ENCODE measurements around the gene ARHGEF1.
"Not testable (repeated sequence)": the region's sequence is repeated elsewhere in the genome, so short reads cannot be mapped to it uniquely, and the experiment has no call there.

ARHGEF1 gene

DNA sequence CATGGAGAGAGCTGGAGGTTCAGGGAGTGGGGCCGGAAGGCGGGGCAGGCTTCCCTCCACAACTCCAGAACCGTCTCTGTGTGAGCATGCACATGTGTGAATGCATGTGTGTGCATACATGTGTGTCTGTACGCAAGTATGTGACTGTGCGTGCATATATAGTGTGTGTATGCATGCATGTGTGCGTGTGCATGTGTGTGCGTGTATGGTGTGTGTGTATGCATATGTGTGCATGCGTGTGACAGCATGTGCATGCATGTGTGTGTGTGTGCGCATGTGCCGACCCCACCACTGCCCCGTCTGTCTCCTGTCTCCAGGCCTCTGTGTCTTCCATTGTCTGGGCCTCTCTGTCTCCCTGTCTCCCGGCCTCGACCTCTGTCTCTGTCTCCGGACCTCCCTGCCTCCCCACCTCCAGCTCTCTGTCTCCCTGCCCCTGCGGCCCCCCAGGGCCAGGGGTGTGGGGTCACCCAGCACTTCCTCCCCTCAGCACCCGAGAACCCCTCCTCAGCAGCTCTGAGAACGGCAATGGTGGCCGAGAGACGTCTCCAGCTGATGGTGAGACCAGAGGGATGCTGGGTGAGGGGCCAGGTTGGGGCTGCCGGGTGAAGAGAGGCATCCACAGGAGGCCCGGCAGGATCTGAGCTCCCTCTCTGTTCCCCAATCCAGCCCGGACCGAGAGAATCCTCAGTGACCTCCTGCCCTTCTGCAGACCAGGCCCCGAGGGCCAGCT lies 22.5 kb downstream of the ARHGEF1 start:
- DNase-seq (ENCODE audit: low read depth in 2 of 2) = no peak

DNA sequence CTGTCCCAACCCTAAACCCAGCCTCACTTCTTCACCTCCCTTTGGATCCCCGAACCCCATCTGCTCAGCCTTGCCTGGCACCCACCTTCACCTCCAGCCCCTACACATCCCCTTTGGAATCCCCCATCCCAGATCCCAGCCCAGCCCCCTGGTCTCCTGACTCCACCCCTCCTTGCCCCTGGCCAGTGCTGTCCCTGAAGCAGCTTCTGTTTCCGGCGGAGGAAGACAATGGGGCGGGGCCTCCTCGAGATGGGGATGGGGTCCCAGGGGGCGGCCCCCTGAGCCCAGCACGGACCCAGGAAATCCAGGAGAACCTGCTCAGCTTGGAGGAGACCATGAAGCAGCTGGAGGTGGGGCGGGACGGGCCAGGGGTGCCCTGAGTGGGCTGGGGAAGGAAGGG lies 23.3 kb downstream of the ARHGEF1 start:
- no peak for DNase-seq (ENCODE audit: low read depth in 2 of 2)

DNA sequence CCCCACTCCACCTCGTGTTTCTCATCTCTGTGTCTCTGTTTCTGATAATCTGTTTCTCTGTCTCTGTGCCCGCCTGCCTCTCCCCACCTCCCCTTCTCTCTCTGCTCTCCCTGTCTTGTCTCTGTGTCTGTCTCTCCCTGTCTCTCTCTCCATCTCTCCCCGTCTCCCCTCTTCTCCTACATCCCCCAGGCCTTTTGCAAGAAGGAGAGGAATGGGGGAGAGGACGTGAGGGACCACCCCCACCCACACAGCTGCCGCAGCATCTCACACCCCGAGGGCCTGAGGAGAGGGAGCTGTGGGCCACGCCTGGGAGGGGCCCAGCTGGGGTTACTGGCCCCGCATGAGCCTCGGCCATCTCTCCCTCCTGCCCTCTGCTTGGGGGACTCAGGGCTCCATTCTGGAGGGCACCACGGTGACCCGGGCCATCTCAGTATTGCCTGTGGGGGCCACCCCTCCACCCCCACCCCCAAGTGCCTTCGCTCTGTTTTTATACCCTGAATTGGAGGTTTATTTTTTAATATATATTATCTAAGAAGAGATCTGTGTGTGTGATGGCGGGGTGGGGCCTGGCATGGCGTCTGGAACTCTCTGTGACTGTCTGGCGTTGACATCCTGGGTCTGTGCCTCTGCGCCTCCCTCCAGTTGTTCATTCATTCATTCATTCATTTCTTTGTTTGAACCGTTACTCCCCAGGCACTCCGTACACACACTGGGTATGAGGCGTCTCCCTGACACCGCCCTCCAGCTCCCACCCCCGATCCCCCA lies 24.1 kb downstream of the ARHGEF1 start:
- DNase-seq (ENCODE audit: low read depth in 2 of 2) = no peak

DNA sequence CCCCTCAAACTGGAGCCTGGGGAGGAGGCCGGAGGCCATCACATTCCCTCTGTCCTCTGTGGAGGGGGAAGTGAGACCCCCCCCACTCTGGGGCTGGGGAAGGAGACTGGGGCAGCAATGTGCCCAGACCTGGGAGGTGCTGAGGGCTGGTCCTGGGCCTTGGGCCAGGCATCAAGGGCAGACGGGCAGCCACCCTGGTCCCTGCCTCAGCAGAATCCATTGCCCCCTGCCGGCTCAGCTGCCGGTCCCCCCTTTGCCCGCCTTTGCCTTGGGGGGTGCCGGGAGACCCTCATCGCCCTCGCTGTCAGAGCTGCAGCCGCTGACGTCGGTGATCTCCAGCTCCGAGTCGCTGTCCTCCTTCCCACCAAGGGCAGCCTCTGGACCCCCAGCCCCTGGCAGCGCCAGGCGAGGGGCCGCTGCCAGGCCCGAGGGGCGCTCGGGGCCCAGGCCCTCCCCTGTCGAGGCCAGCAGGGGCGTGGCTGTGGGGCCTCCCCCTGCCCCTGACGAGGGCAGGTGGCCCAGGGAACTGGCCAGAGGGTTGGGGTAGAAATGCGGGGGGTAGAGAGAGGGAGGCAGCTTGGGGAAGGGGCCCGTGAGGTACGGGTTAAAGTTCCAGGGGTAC lies 25.1 kb downstream of the ARHGEF1 start:
- no peak for DNase-seq (ENCODE audit: low read depth in 2 of 2)

DNA sequence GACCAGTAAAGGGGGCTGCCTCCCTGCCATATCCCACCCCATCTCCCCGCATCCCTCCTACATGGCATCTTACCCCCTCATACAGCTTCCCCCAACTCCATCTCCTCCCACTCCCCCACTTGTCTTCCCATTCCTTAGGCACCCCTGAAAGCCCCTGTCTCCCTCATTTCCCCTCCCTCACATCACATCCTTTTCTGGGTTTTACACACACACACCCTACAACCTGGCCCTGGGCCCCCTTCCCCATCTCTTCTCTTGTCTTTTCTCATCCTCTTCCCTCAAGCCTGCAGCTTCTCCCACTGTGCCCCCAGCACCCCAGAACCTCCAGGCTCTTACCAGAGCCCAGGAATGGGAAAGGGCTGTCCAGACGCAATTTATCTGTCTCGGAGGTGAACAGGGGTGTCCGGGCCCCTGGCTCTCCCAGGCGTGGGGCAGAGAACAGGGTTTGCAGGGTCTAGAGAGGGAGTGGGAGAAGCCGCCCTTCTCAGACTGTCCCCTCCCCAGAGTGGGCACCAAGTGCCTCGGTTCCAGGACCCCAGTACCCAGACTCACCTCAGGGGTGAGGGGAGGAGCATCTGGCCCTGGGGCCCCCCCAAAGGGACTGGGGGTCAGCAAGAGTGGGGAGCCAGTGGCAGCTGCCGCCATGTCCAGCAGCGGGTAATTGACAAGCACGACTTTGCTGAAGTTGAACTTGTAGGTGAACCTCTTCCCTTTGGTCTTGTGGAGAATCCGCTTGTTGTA lies 25.9 kb downstream of the ARHGEF1 start:
- DNase-seq (ENCODE audit: low read depth in 2 of 2) = no peak

DNA sequence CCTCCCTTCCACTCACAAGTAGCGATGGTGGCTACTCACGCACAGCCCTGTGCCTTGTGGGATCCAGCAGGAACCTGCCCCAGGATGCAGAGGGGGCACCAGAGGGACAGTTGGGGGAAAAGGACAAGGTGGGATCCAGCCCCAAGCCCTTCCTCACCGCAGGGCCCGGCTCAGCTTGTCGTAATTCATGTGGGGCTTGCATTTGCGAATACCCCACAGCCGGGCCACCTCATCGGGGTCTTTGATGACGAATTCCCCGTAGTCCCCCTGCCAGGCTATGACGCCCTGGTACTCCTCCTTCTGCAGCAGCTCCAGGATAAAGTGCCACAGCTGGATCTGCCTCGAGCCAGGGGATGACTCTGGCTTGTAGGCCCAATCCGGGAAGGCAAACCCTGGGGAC lies 26.7 kb downstream of the ARHGEF1 start:
- DNase-seq (ENCODE audit: low read depth in 2 of 2) = no peak

DNA sequence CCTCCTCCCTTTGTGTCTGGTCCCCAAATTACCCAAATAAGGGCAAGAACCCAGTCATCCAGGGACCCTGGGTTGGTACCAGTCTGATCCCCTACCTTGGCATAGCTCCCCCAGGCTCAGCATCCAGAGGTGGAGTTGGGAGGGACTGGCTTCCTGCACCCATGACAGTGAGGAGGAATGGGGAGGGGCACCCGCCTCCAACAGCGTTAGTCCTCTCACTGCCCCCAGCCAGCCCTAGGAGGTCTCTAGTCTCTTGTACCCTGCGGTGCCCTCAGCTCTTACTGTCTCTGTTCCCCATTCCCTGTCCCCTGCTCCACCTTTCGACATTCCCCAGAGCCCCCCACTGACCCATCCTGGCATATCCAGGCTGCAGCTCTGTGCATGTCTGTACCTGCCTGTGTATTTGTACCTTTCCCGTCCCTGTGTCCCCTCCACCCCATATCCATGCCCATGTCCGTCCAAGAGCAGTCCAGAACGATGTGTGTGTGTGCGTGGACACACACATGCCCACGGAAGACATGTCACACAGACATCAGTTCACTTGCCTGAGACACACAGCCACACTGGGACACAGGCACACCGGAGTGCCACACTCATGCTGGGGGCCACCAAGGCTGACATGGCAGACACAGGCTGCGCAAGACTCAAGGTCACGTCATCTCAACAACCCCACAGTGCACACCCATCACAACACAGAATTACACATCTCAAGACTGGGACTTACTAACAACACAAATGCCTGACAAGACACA lies 27.4 kb downstream of the ARHGEF1 start:
- no peak for DNase-seq (ENCODE audit: low read depth in 2 of 2)

DNA sequence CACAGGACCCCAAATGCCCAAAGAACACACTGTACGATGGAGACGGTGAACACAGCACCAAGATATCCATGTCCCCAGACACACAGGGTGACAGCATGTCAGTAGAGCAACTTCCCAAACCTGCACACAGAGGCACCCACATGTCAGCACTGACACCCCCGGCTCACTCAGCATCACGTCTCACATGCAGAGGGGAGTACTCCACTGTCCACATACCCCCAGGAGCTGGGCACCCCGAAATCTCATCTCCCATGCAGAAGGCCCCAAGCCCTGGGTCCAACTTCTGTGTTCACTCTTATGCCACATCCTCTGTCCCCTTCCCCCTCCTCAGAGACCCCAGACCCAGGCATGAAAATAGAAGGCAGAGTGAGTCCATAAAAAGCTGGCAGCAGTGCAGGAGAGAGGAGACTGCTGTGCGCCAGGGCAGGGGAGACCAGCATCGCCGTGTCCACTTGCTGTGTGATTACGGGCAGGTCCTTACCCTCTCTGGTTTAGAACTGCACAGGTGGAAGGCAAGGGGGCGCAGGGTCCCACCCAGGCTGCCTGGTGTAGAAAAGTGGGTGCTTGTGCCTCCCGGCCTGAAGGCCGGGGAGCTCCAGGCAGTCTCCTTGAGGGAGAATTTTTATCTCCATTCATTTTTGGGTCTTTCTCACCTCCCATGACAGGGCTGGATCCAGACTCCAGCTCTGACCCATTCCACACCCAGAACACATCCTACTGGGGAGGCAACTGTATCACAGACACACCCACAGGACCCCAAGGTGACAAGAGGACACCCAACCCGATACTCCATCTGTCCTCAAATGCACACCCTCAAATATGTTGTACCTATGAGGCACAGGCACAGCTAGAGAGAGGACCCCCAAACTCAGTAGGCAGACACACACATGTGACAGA lies 28.3 kb downstream of the ARHGEF1 start:
- no peak for DNase-seq (ENCODE audit: low read depth in 2 of 2)

DNA sequence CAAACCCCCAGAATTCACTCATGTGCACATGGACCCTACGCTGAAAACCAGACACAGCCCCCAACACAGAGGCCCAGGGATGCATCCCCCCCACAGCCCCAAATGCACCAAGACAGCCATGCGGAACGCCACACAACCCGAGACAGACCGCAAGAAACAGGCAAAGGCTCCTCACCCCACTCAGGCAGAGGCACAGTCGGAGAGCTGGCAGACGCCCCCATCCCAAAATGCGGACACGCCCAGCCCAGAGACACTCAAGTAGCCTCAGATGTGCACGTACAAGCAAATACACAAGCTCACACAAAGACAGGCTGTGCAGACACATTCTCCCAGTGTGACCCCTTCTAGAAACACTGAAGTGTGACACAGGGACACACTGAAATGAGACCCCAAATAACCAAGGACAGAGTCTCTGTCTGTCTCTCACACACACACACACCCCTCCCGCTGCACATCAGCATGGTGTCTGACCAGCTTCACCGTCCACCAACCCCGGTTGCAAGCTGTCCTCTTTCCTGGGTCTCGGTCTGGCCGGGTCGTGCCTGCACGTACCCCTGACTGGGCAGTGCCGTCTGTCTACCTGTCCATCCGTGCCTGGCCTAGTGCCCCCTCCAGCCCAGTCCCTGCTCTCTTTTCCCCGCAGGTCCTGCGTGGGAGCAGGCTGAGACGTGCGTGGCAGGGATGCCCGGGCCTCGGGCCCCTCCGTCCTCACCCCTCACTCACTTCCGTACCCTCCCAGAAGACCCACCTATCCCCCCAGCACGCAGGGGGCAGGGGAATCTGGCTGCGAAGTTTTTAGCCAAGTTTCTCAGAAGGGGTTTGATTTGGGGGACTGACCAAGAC lies 29.1 kb downstream of the ARHGEF1 start:
- no peak for DNase-seq (ENCODE audit: low read depth in 2 of 2)

DNA sequence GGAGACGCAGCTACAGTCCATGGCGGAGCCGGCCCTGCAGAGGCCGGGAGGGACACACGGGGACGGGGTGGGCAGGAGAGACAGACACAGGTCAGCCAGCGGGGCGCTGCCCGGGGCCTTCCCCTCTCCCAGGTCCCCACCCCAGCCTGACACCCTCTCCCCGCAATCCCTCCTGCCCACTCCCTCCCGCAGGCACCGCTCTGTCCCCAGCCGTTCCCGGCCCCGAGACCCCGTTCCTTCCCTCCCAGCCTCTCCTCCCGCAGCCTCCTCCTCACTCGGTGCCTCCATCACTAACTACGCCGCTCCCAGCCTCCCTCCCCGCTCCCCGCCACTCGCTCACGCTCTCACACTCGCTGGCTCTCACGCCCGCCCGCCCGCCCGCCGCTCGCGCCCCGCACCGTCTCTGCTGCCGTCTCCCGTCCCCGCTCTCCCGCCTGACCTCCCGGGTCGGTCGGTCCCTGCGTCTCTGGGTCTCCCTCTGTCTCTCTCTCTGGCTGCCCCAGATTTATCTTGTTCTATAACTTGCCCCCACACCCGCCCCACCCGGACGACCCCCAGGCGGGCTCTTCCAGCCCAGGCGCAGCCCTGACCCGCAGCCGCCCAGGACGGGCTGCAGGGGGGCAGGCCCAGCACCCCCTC lies 30.0 kb downstream of the ARHGEF1 start:
- no peak for DNase-seq (ENCODE audit: low read depth in 2 of 2)

DNA sequence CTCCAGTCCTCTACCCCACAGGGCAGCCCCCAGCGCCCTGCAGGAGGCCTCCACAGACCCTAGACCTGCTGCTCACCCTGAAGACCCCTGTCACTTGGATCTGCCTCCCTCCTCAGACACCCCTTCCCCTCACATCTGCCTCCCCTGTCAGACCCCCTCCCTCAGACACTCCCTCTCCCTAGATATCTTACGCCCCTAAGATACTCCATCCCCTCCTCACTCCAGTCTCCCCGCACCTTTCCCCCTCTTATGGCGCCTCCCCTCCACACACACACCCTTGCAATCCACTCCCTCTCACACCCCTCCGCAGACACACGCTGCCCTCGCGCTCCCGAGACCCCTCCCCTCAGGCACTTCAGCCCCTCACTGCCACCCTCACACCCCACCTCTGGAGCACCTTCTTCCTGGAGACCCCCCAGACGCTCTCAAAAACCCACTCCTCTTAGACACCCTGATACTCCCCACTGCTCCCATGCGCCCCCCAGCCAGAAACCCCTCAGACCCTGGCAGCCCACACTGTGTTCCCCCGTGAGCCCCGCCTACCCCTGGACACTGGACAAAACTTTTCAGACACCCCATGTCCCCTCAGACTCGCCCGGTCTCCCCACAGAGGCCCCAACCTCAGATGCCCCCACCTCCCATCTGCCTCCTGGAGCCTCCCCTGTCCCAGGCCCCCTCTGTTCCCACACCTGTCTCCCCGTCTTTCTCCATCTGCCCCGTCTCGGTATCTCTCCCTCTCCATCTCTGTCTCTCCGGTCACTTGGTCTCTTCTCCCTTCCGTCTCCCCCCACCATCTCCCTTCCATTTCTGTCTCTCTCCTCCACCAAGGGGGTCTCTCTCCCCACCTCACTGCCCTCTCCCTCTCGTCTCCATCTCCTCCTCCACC lies 30.8 kb downstream of the ARHGEF1 start:
- DNase-seq (ENCODE audit: low read depth in 2 of 2) = no peak

DNA sequence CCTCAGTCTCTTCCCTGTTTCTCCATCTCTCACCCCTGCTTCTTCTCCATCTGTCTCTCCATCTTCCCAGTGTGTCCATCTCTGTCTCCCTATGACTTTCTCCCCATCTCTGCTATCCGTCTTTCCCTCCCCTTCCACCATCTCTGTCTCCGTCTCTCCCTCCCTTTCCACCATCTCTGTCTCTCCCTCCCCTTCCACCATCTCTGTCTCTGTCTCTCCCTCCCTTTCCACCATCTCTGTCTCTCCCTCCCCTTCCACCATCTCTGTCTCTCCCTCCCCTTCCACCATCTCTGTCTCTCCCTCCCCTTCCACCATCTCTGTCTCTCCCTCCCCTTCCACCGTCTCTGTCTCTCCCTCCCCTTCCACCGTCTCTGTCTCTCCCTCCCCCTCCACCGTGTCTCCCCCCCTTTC lies 31.4 kb downstream of the ARHGEF1 start:
- DNase-seq (ENCODE audit: low read depth in 2 of 2) = not testable (repeated sequence)

DNA sequence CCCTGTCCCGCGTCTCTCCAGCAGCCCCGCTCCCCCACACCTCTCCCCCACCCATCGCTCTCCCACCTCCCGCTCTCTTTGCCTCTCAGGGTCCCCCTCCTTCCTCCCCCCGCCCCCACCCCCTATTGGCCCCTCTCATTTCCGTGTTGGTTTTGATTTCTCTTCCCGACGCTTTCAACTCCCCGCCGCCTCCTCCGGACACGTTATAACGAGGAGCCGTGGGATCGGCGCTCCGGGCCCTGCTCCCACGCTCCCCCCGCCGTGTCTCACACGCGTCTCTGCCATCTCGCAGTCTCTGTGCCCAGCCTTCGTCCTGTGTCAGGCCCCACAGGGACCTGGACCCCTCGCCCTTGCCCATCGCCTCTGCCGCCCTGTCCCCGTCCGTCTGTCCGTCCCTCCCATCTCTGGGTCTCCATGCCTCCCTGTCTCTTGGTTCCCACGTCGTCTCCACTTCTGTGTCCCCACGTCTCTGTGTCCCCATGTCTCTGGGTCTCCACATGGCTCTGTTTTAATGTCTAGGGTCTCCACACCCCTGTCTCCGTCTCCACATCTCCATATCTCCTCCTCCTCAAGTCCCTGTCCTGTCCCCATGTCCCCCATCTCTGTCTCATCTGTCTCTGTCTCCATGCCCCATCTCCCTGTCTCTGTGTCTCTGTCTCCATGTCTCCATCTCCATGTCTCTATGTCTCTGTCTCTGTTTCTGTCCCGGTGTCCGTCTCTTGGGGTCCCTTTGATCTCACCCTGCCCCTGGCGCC lies 32.2 kb downstream of the ARHGEF1 start:
- DNase-seq (ENCODE audit: low read depth in 2 of 2) = no peak

DNA sequence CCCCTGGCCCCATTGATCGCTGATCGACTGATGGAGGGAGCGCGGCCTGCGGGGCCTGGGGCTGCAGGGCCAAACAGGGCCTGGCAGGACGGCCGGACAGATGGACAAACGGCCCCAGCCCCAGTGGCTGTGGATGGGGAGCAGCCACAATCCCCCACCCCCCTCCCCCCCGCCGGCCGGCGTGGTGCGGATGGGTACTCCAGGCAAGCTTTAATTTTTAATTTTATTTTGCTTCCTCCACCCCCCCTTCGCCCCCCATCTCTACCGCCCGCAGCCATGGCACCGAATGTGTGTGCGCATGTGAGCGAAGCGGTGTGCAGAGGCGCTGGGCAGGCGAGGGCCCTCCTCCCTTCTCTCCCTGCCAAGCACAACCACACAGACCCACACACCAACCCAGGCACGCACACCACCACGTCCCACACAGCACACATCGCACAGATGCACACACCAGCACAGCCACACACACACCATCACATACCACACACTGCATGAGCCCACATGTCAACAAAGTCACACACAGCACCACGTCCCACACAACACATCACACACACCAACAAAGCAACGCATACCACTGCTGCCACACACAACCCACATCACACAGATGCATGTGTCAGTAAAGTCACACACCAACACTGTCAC lies 32.9 kb downstream of the ARHGEF1 start:
- no peak for DNase-seq (ENCODE audit: low read depth in 2 of 2)

DNA sequence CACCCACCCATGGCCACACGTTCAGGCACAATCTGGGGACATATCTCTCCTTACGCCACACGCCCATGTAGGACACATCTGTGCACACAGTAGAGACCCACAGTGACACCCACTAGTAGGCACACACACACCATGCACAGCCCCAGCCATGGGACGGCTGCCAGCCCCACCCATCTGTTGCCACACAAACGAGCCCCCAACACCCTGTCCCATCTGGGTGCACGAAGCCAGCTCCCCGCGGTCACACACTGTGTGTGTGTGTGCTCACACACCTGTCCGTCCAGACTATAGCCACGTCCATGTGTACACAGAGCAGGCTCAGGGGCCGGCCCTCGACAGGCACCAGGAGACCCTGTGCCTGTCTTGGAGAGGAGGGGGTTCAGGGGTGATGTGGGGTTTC lies 34.7 kb downstream of the ARHGEF1 start:
- DNase-seq (ENCODE audit: low read depth in 2 of 2) = no peak

DNA sequence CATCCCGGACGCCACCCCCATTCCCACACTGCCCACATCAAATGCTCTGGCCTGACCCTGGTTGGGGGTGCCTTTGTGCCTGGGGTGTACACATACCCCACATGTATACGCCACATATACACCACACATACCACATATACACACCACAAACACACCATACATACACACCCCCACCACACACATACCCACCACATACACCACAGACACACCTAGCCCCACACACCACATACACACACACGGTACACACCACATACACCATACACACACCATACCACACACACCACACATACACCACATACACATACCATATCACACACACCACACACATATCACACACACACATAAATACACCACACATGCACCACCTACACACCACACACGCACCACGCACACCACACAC lies 35.1 kb downstream of the ARHGEF1 start:
- DNase-seq (ENCODE audit: low read depth in 2 of 2) = no peak

Measured in fibroblast of skin of left biceps (primary cell).